GM12874 (cell line): ENCODE measurements around the gene CHAMP1.

Experiments
- TF ChIP-seq, protein P1 (sequence below): IDR thresholded peaks from 2 replicates; pipeline ENCODE4 v1.5.1; 2011; ENCODE audit warnings: low read depth, mild to moderate bottlenecking, control low read depth, low read length, moderate library complexity; ENCODE audit not compliant: insufficient read depth

Gene CHAMP1

DNA sequence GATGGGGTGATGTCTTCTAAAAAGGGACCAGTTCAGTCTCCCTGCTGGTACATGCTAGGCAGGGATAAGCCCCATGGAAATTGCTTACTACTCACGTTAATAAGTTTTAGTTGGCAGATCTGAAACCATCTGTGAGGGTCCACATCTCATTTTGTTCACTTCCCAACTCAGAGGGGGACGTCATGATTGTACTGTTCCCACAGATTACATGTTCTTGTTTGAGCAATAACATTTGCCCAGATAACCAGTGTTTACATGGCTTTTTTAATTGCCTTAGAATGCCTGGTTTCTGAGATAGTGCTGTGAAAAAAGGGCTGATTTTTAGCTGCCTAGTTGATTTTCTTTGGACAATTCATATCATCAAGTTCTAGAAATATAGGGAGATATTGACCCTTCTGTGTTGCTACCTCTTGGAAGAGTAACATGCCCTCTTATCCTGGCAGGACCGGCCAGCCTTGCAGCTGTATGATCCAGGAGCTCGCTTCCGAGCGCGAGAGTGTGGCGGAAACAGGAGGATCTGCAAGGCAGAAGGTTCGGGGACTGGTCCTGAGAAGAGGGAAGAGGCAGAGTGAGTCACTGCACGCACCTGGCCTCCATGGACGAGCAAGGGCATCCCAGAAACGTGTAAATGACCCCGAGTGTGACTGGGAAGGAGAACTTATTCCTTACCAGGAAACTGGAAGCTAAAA is 9.8 kb upstream of the CHAMP1 start:
- TF ChIP-seq, protein P1, sequence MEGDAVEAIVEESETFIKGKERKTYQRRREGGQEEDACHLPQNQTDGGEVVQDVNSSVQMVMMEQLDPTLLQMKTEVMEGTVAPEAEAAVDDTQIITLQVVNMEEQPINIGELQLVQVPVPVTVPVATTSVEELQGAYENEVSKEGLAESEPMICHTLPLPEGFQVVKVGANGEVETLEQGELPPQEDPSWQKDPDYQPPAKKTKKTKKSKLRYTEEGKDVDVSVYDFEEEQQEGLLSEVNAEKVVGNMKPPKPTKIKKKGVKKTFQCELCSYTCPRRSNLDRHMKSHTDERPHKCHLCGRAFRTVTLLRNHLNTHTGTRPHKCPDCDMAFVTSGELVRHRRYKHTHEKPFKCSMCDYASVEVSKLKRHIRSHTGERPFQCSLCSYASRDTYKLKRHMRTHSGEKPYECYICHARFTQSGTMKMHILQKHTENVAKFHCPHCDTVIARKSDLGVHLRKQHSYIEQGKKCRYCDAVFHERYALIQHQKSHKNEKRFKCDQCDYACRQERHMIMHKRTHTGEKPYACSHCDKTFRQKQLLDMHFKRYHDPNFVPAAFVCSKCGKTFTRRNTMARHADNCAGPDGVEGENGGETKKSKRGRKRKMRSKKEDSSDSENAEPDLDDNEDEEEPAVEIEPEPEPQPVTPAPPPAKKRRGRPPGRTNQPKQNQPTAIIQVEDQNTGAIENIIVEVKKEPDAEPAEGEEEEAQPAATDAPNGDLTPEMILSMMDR = no peak

DNA sequence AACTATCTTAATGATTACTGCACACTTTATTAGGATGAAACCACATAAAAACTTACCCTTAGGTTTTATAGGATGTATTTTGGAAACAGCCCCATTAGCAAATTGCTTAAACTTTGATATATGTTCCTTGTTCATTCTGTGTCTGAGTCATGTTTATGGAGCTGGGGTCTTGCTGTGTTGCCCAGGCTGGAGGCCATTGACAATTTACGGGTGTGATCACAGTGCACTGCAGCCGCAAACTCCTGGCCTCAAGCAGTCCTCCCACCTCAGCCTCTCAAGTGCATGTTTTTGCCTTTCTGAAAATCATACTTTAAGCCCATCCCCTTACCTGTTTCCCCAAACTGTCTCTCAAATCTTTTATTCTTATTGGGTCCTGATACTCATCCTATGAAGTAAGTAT is 5.2 kb upstream of the CHAMP1 start:
- TF ChIP-seq, protein P1 = no peak

DNA sequence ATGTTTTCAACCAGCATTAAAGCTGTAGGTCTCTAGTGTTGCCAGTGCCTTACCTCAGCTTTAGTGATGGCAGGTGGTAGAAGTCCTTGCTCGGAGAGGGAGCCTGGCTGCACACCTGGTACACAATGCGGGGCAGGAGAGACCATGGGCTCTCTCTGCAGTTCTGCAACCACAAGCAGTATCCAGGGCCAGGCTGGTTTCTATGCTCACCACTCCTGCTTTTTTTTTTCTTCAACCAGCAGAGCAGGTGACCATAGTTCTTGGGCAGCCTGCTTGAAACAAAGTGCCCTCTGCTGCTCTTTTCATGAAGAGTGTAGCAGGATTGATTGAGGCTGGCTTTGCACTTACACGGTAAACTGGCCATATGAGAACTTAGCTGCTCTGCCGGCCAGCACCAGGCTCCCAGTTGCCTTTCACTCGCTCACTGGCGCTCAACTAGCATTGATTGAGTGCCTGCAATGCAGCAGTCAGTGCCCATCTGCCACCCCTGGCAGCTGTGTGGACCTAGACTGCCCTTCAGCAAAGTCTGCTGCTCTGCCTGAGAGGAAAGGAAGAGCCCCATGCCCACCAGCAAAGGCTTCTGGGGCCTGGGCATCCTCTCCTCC is 4.4 kb upstream of the CHAMP1 start:
- TF ChIP-seq, protein P1 = no peak

DNA sequence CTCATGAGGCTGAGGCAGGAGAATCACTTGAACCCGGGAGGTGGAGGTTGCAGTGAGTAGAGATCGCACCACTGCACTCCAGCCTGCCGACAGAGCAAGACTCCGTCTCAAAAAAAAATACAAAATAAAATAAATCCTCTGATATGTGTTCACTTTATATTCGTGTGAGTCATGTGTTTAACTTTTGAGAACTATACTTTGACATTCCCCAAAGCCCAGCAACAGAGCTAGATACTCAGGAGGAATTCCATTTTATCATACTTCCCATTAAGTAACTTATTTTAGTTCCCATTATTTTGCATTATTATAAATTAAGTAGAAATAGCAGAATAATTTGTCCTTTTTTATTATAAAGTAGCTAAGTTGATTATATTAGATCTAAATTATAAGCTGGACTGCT is 3.3 kb upstream of the CHAMP1 start:
- TF ChIP-seq, protein P1 = no peak

DNA sequence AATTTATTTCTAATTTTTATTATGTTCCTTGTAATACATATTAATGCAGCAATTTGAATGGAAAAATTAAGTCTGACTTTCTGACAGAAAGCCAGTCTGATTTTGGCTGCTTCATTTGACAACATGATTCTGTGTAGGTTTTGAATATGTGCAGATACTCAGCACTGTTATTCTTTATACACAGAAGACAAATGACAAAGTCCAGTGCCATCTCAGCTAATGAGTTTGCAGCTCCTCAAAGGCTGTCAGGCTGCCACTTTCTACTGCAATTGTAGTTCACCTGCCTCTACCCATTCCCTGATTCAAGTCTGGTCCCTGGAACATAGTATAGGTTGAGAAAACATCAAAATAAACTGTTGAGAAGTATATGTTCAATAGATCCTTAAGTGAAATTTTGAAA is 2.9 kb upstream of the CHAMP1 start:
- TF ChIP-seq, protein P1 = no peak

DNA sequence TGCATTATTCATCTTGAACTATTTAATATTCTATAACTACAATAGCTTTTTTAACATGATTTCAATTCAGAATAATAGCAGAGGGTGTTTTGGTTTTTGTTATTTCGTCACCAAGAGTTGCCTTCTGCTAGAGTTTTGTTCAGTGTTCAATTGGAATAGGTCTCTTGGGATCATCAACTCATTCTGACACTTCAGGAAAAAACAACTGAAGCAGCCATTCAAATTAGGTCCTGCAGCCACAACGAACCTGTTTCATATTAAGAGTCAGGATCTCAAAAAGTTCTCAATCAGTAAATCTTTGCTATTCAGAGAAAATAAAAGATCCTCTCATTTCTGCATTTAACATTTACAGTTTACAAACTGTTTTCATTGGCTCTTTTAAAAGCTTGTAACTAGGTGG is 2.4 kb upstream of the CHAMP1 start:
- TF ChIP-seq, protein P1 = no peak

DNA sequence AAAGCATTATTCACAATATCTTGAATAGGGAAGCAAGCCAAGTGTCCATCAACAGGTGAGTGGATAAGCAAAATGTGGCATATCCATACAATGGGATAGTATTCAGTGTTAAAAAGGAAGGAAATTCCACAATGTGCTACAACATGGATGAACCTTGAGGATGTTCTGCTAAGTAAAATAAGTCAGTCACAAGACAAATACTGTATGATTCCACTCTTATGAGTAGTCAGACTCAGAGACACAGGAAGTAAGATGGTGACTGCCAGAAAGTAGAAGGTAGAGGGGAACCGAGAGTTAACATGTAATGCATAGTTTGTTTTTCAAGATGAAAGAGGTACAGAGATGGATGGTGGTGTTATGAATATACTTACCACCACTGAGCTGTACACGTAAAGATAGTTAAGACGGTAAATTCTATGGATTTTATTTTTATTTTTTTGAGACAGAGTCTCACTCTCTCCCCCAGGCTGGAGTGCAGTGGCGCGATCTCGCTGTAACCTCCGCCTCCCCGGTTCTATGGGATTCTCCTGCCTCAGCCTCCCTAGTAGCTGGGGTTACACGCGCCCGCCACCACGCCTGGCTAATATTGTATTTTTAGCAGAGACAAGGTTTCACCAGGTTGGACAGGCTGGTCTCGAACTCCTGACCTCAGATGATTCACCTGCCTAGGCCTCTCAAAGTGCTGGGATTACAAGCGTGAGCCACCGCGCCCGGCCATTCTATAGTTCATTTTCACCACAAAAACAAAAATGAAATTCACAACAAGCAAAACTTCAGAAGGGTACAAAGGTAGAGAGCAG is 1.0 kb upstream of the CHAMP1 start:
- TF ChIP-seq, protein P1 = no peak
